Stimulated activated CD8-positive, alpha-beta memory T cell treated with anti-CD3 and anti-CD28 coated beads, Interleukin-7, amount 100 ng/mL, for 24 hours (primary cell): ENCODE results near the gene SYCP2.

Experiments used
- DNase-seq: peaks from one replicate; pipeline ENCODE4 v3.0.0-alpha.2; 2020; ENCODE audit warnings: low read depth

SYCP2 gene

GRCh38 chr20:59822291-59823029, 111.0 kb downstream of the SYCP2 start:
- no peak for DNase-seq

GRCh38 chr20:59821788-59822187, 111.6 kb downstream of the SYCP2 start:
- DNase-seq = no peak

GRCh38 chr20:59821201-59821600, 112.2 kb downstream of the SYCP2 start:
- no peak for DNase-seq

- no peak for DNase-seq
Measured at GRCh38 chr20:59820204-59821041, 113.0 kb downstream of the SYCP2 start.

GRCh38 chr20:59819496-59820203, 113.8 kb downstream of the SYCP2 start:
- no peak for DNase-seq

GRCh38 chr20:59818911-59819310, 114.5 kb downstream of the SYCP2 start:
- DNase-seq = no peak

- no peak for DNase-seq
Measured at GRCh38 chr20:59817846-59818615, 115.4 kb downstream of the SYCP2 start.

GRCh38 chr20:59817406-59817805, 116.0 kb downstream of the SYCP2 start:
- no peak for DNase-seq

- DNase-seq = no peak
Measured at GRCh38 chr20:59816146-59816738, 117.2 kb downstream of the SYCP2 start.

GRCh38 chr20:59814840-59815340, 118.5 kb downstream of the SYCP2 start:
- DNase-seq = no peak

- DNase-seq = no peak
Measured at GRCh38 chr20:59813948-59814839, 119.2 kb downstream of the SYCP2 start.
